OCI-LY7 (cell line): ENCODE measurements around the gene RAB44. TPM values are rescaled to one million over a fixed set of nuclear protein-coding genes. Genes with fewer than 3 reads are reported as not detected.
A peak's percentile ranks its signal among the peaks of the same experiment; 100 is the strongest.

Experiments used
- BruUV-seq: library from RNA; stranded (reverse); fragments of 400-500 nt; replicated peaks from 2 replicates; lab custom pipeline; 2021; lab: Mats Ljungman, UMichigan
- CTCF ChIA-PET: fragments of 300-600 bp; sonication (Branson Sonifier 250); formaldehyde crosslinking; loops from one replicate; lab custom pipeline; 2022; ENCODE audit warnings: antibody characterized with exemption; ENCODE audit not compliant: unreplicated experiment; lab: Charles Lee
- POLR2A ChIA-PET: fragments of 300-600 bp; sonication (Branson Sonifier 250); formaldehyde crosslinking; loops from one replicate; lab custom pipeline; 2022; ENCODE audit warnings: antibody characterized with exemption; lab: Charles Lee
- DNase-seq: peaks from one replicate; pipeline ENCODE4 v3.0.0-alpha.2; 2015; ENCODE audit warnings: low spot score
- H2AFZ ChIP-seq: fragments of 200-600 bp; sonication (generic), shearing (Covaris generic); 2 replicates; pipeline ENCODE4 v1.6.1; 2014; ENCODE audit warnings: mild to moderate bottlenecking, antibody characterized with exemption, low read length, moderate library complexity
- H3K27ac ChIP-seq: fragments of 200-600 bp; sonication (generic); 2 replicates; pipeline ENCODE4 v1.5.1; 2014; ENCODE audit warnings: mixed run types, low read depth, mild to moderate bottlenecking, moderate library complexity, low read length, inconsistent platforms; ENCODE audit not compliant: poor library complexity, severe bottlenecking
- H3K36me3 ChIP-seq: fragments of 200-600 bp; sonication (generic); 2 replicates; pipeline ENCODE4 v1.6.1; 2014; ENCODE audit warnings: mild to moderate bottlenecking, antibody characterized with exemption, low read length, moderate library complexity, mixed read lengths; ENCODE audit not compliant: insufficient read depth
- H3K4me1 ChIP-seq: fragments of 200-600 bp; sonication (generic); 2 replicates; pipeline ENCODE4 v1.5.1; 2014; ENCODE audit warnings: mild to moderate bottlenecking, low read length; ENCODE audit not compliant: insufficient read depth, poor library complexity, severe bottlenecking
- H3K4me2 ChIP-seq: fragments of 200-600 bp; sonication (generic); 2 replicates; pipeline ENCODE4 v1.6.1; 2014; ENCODE audit warnings: mild to moderate bottlenecking, low read length
- H3K4me3 ChIP-seq: fragments of 200-600 bp; sonication (generic); 2 replicates; pipeline ENCODE4 v1.5.1; 2014; ENCODE audit warnings: mild to moderate bottlenecking, low read depth, low read length; ENCODE audit not compliant: poor library complexity, severe bottlenecking
- H3K79me2 ChIP-seq: fragments of 200-600 bp; sonication (generic); 2 replicates; pipeline ENCODE4 v1.6.1; 2016; ENCODE audit warnings: low read depth, mild to moderate bottlenecking, low read length, moderate library complexity, mixed read lengths; ENCODE audit not compliant: insufficient read depth
- H3K9me2 ChIP-seq: fragments of 200-600 bp; sonication (generic); 2 replicates; pipeline ENCODE4 v1.6.1; 2016; ENCODE audit warnings: mild to moderate bottlenecking, low read length, mixed read lengths; ENCODE audit not compliant: insufficient read depth
- H3K9me3 ChIP-seq: fragments of 200-600 bp; sonication (generic); 2 replicates; pipeline ENCODE4 v1.6.1; 2014; ENCODE audit warnings: mild to moderate bottlenecking, mixed run types, low read length, mixed read lengths
- H4K20me1 ChIP-seq: fragments of 200-600 bp; sonication (generic); 2 replicates; pipeline ENCODE4 v1.6.1; 2014; ENCODE audit warnings: mild to moderate bottlenecking, antibody characterized with exemption, low read length, moderate library complexity, mixed read lengths; ENCODE audit not compliant: insufficient read depth
- CTCF ChIP-seq: fragments of 200-600 bp; sonication (generic); conservative IDR thresholded peaks from 2 replicates; pipeline ENCODE4 v1.5.1; 2014; ENCODE audit warnings: mild to moderate bottlenecking, antibody characterized with exemption, low read length, moderate library complexity, mixed read lengths
- EZH2phosphoT487 ChIP-seq: fragments of 200-600 bp; sonication (generic); IDR thresholded peaks from 2 replicates; pipeline ENCODE4 v1.6.1; 2018; ENCODE audit warnings: low read depth, borderline replicate concordance, mild to moderate bottlenecking, mixed run types, antibody characterized with exemption, low read length, moderate library complexity, mixed read lengths
- intact Hi-C: fragments of 100-400 bp; cut with micrococcal nuclease; formaldehyde crosslinking; loops from one replicate; pipeline ENCODE4 v1.10.0; 2022; ENCODE audit not compliant: unreplicated experiment
- total RNA-seq, 2 experiments: library from RNA; depleted of rRNA in 1 of 2; stranded (reverse); fragments of >200 nt in 1 of 2; shearing (Covaris generic) in 1 of 2; gene quantifications; 2 replicates each; pipeline ENCODE4 v1.2.3, GENCODE V29; 2014 to 2022

The RAB44 gene
- total RNA-seq, 2 experiments from 2014 or later, result 0.09 TPM; not detected in 1

GRCh38 chr6:36756786-36757185 is 59.2 kb downstream of the RAB44 start:
- ChIA-PET CTCF (no interaction called here), POLR2A (interaction anchor here (1.0 kb wide), 1 partner anchor 64 kb away, joined by 3 read pairs; no protein-coding TSS in a partner anchor)
- Histone ChIP-seq H3K9me3 (no peaks in the 10 kb centered on the region), H3K4me3 (peak overlapping the region; percentile 69), H3K4me1 (peaks cover 72% of the 10 kb centered on the region), H3K27ac (peak overlapping the region; percentile 92), H3K36me3 (peaks cover 11% of the 10 kb centered on the region; the same call in 1 of the 2 replicates), H2AFZ (peak overlapping the region; percentile 16; the same call in 1 of the 2 replicates), H4K20me1 (no peaks in the 10 kb centered on the region), H3K9me2 (no peaks in the 10 kb centered on the region), H3K79me2 (peaks cover 28% of the 10 kb centered on the region; the same call in 1 of the 2 replicates), H3K4me2 (peak overlapping the region; percentile 86)
- intact Hi-C loops, result loop anchor here (1.0 to 5.0 kb wide), 2 partner anchors 55 to 94 kb away; no protein-coding TSS in a partner anchor
- TF ChIP-seq EZH2phosphoT487 (no peak), CTCF (no peak)
- DNase-seq, result peak; percentile 39
- BruUV-seq, result TSS peak; percentile 86

- H3K4me3 ChIP-seq, result peak overlapping the region; percentile 69
- peak overlapping the region; percentile 92 for H3K27ac ChIP-seq
- BruUV-seq, result no TSS peak
- H2AFZ ChIP-seq, result peak overlapping the region; percentile 16; the same call in 1 of the 2 replicates
- CTCF ChIA-PET, result no interaction called here
- H3K79me2 ChIP-seq, result peaks cover 28% of the 10 kb centered on the region; the same call in 1 of the 2 replicates
- no peaks in the 10 kb centered on the region for H3K9me2 ChIP-seq
- no peaks in the 10 kb centered on the region for H4K20me1 ChIP-seq
- H3K4me1 ChIP-seq, result peaks cover 68% of the 10 kb centered on the region
- POLR2A ChIA-PET, result interaction anchor here (0.6 to 1.0 kb wide), 2 partner anchors 65 to 165 kb away, joined by 3 to 4 read pairs; no protein-coding TSS in a partner anchor
- peak; percentile 90 for DNase-seq
- peak; percentile 59 for TF ChIP-seq CTCF
- TF ChIP-seq EZH2phosphoT487, result no peak
- no peaks in the 10 kb centered on the region for H3K9me3 ChIP-seq
- H3K4me2 ChIP-seq, result peak overlapping the region; percentile 86
- H3K36me3 ChIP-seq, result peaks cover 7% of the 10 kb centered on the region; the same call in 1 of the 2 replicates
- intact Hi-C loops, result loop anchor here (1.0 to 5.0 kb wide), 2 partner anchors 56 to 95 kb away; no protein-coding TSS in a partner anchor
Measured at GRCh38 chr6:36757206-36757605, 59.6 kb downstream of the RAB44 start.
